Effector memory CD8-positive, alpha-beta T cell (primary cell): ENCODE measurements around the gene GDPD3.

Experiments used
- ATAC-seq: fragments of 150-1000 bp; cut with Tn5 transposase; replicated peaks from 2 replicates; pipeline ENCODE4 v1.10.0; 2021; ENCODE audit warnings: mild to moderate bottlenecking, moderate library complexity
- DNase-seq, 3 experiments: peaks; one replicate each; pipeline ENCODE4 v3.0.0; 2021
- H3K27ac Mint-ChIP-seq, 2 donors: one replicate each; pipeline ENCODE4 v1.8.0; 2022; ENCODE audit warnings: mild to moderate bottlenecking in 2 of 2, mixed read lengths in 2 of 2, moderate library complexity in 2 of 2
- H3K27me3 Mint-ChIP-seq, 2 donors: one replicate each; pipeline ENCODE4 v1.8.0; 2022; ENCODE audit warnings: mixed read lengths in 2 of 2
- H3K36me3 Mint-ChIP-seq: one replicate; pipeline ENCODE4 v1.8.0; 2022; ENCODE audit warnings: mild to moderate bottlenecking, moderate library complexity, mixed read lengths; ENCODE audit not compliant: insufficient read depth
- H3K4me1 Mint-ChIP-seq, 2 donors: one replicate each; pipeline ENCODE4 v1.8.0; 2022; ENCODE audit warnings: low read depth in 2 of 2, mixed read lengths in 2 of 2
- H3K4me3 Mint-ChIP-seq, 2 donors: one replicate each; pipeline ENCODE4 v1.8.0; 2022; ENCODE audit warnings: mild to moderate bottlenecking in 2 of 2, mixed read lengths in 2 of 2, moderate library complexity in 2 of 2
- H3K9me3 Mint-ChIP-seq, 2 donors: one replicate each; pipeline ENCODE4 v1.8.0; 2022; ENCODE audit warnings: mixed read lengths in 2 of 2
- total RNA-seq, 9 experiments: gene quantifications; one replicate each; lab custom pipeline; 2026; lab: John Stamatoyannopoulos, UW

Gene GDPD3, protein sequence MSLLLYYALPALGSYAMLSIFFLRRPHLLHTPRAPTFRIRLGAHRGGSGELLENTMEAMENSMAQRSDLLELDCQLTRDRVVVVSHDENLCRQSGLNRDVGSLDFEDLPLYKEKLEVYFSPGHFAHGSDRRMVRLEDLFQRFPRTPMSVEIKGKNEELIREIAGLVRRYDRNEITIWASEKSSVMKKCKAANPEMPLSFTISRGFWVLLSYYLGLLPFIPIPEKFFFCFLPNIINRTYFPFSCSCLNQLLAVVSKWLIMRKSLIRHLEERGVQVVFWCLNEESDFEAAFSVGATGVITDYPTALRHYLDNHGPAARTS
- total RNA-seq, result 1.2 to 11.9 (median 2.0) reads per million in 9 experiments

DNA sequence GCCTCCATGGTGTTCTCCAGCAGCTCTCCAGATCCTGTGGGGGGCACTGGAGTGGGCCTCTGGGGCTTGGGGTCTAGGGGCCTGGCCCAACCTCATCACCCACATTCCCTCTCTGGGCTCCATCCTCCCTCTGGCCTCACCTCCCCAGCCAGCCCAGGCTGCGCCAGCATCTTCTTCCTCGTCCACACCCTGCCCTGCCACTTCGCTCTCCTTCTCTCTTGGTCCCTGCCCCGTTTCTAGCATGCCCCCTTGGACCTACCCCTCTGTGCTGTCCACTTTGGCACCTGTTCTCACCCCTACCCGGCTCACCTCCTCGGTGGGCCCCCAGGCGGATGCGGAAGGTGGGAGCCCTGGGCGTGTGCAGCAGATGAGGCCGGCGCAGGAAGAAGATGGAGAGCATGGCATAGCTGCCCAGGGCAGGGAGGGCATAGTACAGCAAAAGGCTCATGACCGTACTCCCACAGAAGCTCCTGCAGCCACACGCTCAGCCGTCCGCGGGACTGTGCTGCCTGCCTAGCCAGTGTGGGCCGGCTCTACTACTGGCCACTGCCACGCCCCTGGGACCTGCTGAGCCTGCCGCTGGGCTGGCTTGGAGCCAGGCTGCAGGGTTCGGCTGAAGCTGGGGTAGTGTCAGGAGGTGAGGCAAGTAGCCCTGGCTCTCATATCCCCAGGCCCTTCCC lies at the start of gene GDPD3:
Gene GDPD3, minus strand, starts transcription at position 507 of the 680 bp plus-strand sequence. Its CDS starts 59 bp downstream, at position 448.
- H3K4me1 Mint-ChIP-seq, result peaks cover 8 to 11% of the 10 kb centered on the region in 2 donors
- DNase-seq (no peak), ATAC-seq (no peak)
- no peaks in the 10 kb centered on the region for H3K9me3 Mint-ChIP-seq
- H3K36me3 Mint-ChIP-seq, result peaks cover 9% of the 10 kb centered on the region
- no peaks in the 10 kb centered on the region for H3K27me3 Mint-ChIP-seq
- no peak within 1 kb of the TSS for H3K4me3 Mint-ChIP-seq
- H3K27ac Mint-ChIP-seq, result peak within 1 kb of the TSS in 1 of 2 donors; percentile 82

DNA sequence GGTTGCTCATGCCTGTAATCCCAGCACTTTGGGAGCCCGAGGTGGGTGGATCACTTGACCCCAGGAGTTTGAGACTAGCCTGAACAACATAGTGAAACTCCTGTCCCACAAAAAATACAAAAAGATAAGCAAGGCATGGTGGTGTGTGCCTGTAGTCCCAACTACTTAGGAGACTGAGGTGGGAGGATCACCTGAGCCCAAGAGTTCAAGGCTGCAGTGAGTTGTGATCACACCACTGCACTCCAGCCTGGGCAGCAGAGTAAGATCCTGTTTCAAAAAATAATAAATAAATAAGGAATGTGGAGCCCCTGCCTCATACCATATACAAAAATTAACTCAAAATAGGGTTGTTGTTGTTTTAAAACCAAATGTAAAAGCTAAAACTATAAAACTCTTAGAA lies 43.9 kb upstream of the GDPD3 start:
- Mint-ChIP-seq H3K9me3 (no peaks in the 10 kb centered on the region), H3K27me3 (no peaks in the 10 kb centered on the region), H3K4me3 (no peak overlapping the region), H3K4me1 (no peaks in the 10 kb centered on the region), H3K27ac (no peak overlapping the region), H3K36me3 (no peaks in the 10 kb centered on the region)
- no peak for DNase-seq
- no peak for ATAC-seq

DNA sequence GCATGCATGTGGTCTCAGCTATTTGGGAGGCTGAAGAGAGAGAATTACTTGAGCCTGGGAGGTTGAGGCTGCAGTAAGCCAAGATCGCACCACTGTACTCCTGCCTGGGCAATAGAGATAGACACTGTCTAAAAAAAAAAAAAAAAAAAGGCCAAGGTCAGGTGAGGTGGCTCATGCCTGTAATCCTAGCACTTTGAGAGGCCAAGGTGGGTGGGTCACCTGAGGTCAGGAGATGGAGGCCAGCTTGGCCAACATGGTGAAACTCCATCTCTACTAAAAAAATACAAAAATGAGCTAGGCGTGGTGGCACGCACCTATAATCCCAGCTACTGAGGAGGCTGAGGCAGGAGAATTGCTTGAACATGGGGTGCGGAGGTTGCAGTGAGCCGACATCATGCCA lies 41.9 kb upstream of the GDPD3 start:
- Mint-ChIP-seq H3K4me1 (no peaks in the 10 kb centered on the region), H3K9me3 (no peaks in the 10 kb centered on the region), H3K36me3 (peaks cover 3% of the 10 kb centered on the region), H3K27ac (no peak overlapping the region), H3K4me3 (no peak overlapping the region), H3K27me3 (no peaks in the 10 kb centered on the region)
- no peak for ATAC-seq
- no peak for DNase-seq

DNA sequence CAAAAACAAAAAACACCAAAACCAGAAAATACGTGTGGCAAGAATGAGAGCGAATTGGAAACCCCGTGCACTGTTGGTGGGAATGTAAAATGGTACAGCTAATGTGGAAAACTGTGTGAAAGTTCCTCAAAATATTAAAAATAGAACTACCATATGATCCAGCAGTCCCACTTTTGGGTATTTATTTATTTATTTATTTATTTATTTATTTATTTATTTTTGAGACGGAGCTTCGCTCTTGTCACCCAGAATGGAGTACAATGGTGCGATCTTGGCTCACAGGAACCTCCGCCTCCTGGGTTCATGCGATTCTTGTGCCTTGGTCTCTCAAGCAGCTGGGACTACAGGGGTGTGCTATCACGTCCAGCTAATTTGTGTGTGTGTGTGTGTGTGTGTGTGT lies 39.2 kb upstream of the GDPD3 start:
- Mint-ChIP-seq H3K27ac (no peak overlapping the region), H3K9me3 (peaks cover 0 to 3% of the 10 kb centered on the region in 2 donors), H3K36me3 (peaks cover 3% of the 10 kb centered on the region), H3K27me3 (no peaks in the 10 kb centered on the region), H3K4me3 (no peak overlapping the region), H3K4me1 (no peaks in the 10 kb centered on the region)
- ATAC-seq (no peak), DNase-seq (no peak)

DNA sequence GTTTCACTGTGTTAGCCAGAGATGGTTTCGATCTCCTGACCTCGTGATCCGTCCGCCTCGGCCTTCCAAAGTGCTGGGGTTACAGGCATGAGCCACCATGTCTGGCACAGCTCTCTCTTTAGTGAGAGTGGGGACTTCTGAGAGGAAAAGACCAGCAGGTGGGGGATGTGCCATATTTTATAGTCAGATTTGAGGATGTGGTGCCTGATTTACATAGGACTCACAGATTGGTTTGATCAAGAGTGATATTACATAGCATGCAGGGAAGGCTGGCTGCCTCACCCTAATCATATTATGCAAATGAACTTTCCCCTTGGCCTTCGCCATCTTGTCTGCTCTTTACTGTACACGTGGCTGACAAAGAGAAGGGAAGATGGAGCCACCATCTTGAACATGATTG lies 37.8 kb upstream of the GDPD3 start:
- ATAC-seq (no peak), DNase-seq (no peak)
- Mint-ChIP-seq H3K36me3 (peaks cover 3% of the 10 kb centered on the region), H3K27ac (no peak overlapping the region), H3K9me3 (peaks cover 0 to 3% of the 10 kb centered on the region in 2 donors), H3K4me3 (no peak overlapping the region), H3K4me1 (no peaks in the 10 kb centered on the region), H3K27me3 (no peaks in the 10 kb centered on the region)

DNA sequence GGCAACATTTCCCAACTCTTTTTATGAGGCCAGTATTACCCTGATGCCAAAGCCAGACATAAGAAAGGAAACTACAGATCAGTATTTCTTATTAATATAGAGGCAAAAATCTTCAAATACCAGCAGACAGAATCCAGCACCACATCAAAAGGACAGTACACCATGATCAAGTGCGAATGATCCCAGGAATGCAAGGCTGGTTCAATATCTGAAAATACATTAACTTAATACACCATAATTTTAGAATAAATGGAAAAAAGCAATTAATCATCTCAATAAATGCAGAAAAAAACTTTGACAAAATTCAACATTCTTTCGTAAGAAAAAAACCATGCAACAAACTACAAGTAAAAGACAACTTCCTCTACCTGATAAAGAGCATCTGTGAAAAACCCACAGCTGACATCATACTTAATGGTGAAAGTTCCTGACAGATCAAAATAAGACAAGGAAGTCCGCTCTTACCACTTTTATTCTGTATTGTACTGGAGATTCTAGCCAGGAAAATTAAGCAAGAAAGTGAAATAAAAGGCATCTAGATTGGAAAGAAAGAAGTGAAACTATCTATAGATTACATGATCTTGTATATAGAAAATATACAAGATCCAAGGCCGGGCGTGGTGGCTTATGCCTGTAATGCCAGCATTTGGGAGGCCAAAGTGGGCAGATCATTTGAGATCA lies 36.1 kb upstream of the GDPD3 start:
- H3K27ac Mint-ChIP-seq, result no peak overlapping the region
- ATAC-seq (no peak), DNase-seq (no peak)
- H3K27me3 Mint-ChIP-seq, result no peaks in the 10 kb centered on the region
- peaks cover 3% of the 10 kb centered on the region for H3K36me3 Mint-ChIP-seq
- H3K9me3 Mint-ChIP-seq, result peaks cover 0 to 3% of the 10 kb centered on the region in 2 donors
- H3K4me3 Mint-ChIP-seq, result no peak overlapping the region
- H3K4me1 Mint-ChIP-seq, result peaks cover 0 to 4% of the 10 kb centered on the region in 2 donors

DNA sequence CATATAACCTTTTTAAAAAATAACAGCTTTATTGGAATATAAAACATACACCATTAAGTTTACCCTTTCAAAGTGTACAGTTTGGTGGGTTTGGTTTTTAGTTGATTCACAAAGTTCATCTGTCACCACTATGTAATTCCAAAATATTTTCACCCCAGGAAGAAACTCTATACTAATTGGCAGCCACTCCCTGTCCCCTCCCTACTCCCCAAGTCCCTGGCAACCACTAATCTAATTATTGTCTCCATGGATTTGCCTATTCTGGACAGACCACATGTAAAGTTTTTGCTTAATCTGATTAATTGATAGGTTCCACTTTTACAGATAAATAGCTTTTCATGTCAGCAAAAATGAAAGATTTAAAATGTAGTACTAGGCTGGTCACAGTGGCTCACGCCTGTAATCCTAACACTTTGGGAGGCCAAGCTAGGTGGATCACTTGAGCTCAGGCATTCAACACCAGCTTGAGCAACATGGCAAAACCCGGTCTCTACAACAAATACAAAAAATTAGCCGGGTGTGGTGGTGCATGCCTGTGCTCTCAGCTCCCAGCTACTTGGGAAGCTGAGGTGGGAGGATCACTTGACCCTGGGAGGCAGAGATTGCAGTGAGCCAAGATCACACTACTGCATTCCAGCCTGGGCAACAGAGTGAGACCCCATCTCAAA lies 34.6 kb upstream of the GDPD3 start:
- no peak overlapping the region for H3K4me3 Mint-ChIP-seq
- ATAC-seq (no peak), DNase-seq (no peak)
- peaks cover 3% of the 10 kb centered on the region for H3K36me3 Mint-ChIP-seq
- H3K27ac Mint-ChIP-seq, result no peak overlapping the region
- peaks cover 5 to 10% of the 10 kb centered on the region in 2 donors for H3K4me1 Mint-ChIP-seq
- peaks cover 0 to 3% of the 10 kb centered on the region in 2 donors for H3K9me3 Mint-ChIP-seq
- H3K27me3 Mint-ChIP-seq, result no peaks in the 10 kb centered on the region

DNA sequence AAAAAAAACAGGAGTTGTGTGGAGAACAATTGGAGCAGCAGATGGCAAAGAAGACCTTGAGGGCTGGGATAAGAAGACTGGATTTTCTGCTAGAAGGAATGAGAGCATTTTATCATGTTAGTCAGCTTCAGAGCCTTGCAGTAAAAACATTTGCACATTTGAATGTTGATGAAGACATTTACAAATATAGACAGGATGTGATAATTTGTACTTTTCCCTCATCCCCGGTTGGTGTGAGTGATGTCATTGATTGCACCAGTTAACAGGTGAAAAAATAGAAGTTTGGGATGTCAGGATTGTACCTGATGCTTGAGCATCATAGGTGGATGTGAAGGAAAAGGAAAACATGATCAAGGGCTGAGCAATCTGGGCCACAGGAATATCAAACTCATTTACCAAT lies 32.3 kb upstream of the GDPD3 start:
- Mint-ChIP-seq H3K4me1 (peaks cover 5 to 13% of the 10 kb centered on the region in 2 donors), H3K9me3 (peaks cover 0 to 3% of the 10 kb centered on the region in 2 donors), H3K36me3 (peaks cover 3% of the 10 kb centered on the region), H3K27me3 (no peaks in the 10 kb centered on the region), H3K27ac (no peak overlapping the region), H3K4me3 (no peak overlapping the region)
- no peak for ATAC-seq
- no peak for DNase-seq

DNA sequence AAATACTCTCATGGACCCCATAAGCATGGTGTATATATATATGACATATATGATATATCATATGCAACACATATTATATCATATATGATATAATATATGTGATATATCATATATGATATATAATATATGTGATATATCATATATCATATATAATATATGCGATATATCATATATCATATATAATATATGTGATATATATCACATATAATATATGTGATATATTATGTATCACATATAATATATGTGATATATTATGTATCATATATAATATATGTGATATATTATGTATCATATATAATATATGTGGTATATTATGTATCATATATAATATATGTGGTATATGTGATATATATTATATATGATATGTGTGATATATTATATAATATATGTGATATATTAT lies 31.6 kb upstream of the GDPD3 start:
- Mint-ChIP-seq H3K27me3 (no peaks in the 10 kb centered on the region), H3K9me3 (peaks cover 0 to 3% of the 10 kb centered on the region in 2 donors)
- no peak for ATAC-seq

DNA sequence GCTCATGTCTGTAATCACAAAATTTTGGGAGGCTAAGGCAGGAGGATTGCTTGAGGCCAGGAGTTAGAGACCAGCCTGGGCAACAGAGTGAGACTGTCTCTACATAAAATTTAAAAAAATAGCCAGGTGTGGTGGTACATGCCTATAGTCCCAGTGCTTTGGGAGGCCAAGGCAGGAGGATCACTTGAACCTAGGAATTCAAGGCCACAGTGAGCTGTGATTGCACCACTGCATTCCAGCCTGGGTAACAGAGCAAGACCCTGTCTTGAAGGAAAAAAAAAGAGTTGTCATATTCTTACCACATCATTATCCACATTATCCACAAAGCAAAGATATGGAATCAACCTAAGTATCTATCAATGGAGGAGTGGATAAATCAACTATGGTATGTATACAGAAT lies 30.7 kb upstream of the GDPD3 start:
- H3K4me1 Mint-ChIP-seq, result peaks cover 5 to 17% of the 10 kb centered on the region in 2 donors
- no peak for DNase-seq
- H3K27me3 Mint-ChIP-seq, result no peaks in the 10 kb centered on the region
- no peak for ATAC-seq
- no peaks in the 10 kb centered on the region for H3K9me3 Mint-ChIP-seq
- H3K27ac Mint-ChIP-seq, result peak overlapping the region; percentile 63 to 73
- no peak overlapping the region for H3K4me3 Mint-ChIP-seq
- H3K36me3 Mint-ChIP-seq, result no peaks in the 10 kb centered on the region

More for the DNA sequence above, 31.6 kb upstream of the GDPD3 start:
- Mint-ChIP-seq H3K4me3 (no peak overlapping the region), H3K27ac (no peak overlapping the region), H3K36me3 (no peaks in the 10 kb centered on the region), H3K4me1 (peaks cover 5 to 14% of the 10 kb centered on the region in 2 donors)
- DNase-seq, result no peak

DNA sequence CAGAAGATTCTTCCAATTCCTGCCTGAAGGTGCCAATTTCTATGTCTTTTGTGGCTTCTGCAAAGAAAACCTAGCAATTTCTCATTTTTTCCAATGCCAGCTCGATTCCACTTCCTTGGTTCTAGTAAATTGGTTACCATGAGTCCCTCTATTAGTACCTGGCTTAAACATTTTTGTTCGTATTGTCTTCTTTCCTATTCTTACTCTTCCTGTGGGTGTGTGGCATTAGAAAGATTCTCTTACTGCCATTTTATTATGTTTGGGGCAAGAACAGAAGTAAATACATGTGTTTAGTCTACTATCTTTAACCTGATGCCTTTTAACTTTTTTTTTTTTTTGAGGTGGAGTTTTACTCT lies 30.0 kb upstream of the GDPD3 start:
- no peaks in the 10 kb centered on the region for H3K27me3 Mint-ChIP-seq
- no peaks in the 10 kb centered on the region for H3K9me3 Mint-ChIP-seq
- peak overlapping the region in 1 of 2 donors; percentile 32 for H3K4me3 Mint-ChIP-seq
- H3K36me3 Mint-ChIP-seq, result no peaks in the 10 kb centered on the region
- H3K27ac Mint-ChIP-seq, result peak overlapping the region; percentile 63 to 73
- H3K4me1 Mint-ChIP-seq, result peaks cover 5 to 17% of the 10 kb centered on the region in 2 donors
- ATAC-seq, result peak; percentile 36
- DNase-seq, result no peak

DNA sequence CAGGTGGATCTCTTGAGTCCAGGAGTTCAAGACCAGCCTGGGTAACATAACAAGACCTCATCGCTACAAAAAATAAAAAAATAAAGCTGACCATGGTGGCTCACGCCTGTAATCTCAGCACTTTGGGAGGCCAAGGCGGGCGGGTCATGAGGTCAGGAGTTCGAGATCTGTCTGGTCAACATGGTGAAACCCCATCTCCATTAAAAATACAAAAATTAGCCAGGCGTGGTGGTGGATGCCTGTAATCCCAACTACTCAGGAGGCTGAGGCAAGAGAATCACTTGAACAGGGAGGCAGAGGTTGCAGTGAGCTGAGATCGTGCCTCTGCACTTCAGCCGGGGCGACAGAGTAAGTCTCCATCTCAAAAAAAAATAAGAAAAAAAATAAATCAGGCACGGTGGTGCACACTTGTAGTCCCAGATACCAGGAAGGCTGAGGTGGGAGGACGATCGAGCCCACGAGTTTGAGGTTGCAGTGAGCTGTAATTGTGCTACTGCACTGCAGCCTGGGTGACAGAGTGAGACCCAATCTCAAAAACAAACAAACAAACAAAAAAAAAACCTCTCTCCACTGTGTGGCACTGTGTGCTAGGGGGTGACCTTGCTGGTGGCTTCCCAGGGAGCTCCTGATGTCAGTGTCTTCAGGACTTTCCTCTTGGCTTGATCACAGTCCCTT lies 29.5 kb upstream of the GDPD3 start:
- Mint-ChIP-seq H3K4me1 (peaks cover 5 to 17% of the 10 kb centered on the region in 2 donors), H3K27me3 (no peaks in the 10 kb centered on the region), H3K9me3 (no peaks in the 10 kb centered on the region), H3K36me3 (no peaks in the 10 kb centered on the region), H3K4me3 (peak overlapping the region in 1 of 2 donors; percentile 32), H3K27ac (peak overlapping the region; percentile 63 to 73)
- DNase-seq, result peak; percentile 18 to 39 (median 34)
- peak; percentile 92 for ATAC-seq

DNA sequence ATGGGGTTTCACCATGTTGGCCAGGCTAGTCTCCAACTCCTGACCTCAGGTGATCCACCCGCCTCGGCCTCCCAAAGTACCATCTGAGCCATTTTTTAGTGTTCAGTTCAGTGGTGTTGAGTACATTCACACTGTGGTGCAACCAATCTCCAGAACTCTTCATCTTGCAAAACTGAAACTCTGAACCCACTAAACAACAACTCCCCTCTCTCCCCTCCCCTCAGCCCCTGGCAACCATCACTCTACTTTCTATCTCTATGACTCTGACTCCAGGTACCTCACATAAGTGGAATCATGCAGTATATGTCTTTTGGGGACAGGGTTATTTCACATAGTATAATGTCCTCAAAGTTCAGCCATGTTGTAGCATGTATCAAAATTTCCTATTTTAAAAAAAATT lies 28.4 kb upstream of the GDPD3 start:
- Mint-ChIP-seq H3K4me3 (no peak overlapping the region), H3K36me3 (no peaks in the 10 kb centered on the region), H3K9me3 (no peaks in the 10 kb centered on the region), H3K4me1 (peaks cover 5 to 17% of the 10 kb centered on the region in 2 donors), H3K27ac (no peak overlapping the region), H3K27me3 (no peaks in the 10 kb centered on the region)
- DNase-seq (no peak), ATAC-seq (no peak)
